HG03045 (cell line): ENCODE measurements around the gene ZEB2.
A peak's percentile ranks its signal among the peaks of the same experiment; 100 is the strongest.

Source experiments
- ATAC-seq: cut with Tn5 transposase; IDR thresholded peaks from one replicate; pipeline ENCODE4 v1.9.1; 2021; ENCODE audit warnings: mild to moderate bottlenecking, moderate library complexity; ENCODE audit not compliant: unreplicated experiment

ZEB2 gene

DNA sequence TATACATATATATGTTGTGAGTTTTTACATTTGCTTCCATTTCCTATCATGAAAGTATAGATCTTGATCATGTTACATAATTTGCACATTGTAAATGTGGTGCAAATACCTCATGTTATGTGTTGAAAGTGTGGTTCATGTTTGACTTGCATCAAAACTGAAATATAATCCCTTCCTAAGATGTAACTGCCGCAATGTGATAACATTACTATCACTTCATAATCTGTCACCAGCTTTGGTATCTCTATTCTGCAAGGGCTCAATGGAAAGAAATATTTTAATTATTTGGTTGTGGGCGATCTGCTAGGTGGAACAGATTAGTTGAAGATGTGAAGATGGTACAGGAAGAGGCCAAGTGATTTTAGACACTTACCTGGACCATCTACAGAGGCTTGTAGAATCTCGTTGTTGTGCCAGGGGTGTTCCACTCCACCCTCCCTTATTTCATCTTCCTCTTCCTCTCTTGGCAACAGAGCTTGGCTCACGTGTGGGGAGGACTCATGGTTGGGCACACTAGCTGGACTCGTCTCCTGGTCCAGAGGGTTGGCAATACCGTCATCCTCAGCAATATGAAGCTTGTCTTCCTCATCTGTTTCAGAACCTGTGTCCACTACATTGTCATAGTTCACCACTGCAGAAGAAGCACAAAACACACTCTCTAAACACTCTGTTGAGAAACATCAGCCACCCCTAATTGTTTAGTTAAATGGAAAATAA lies 90.4 kb downstream of the ZEB2 start:
- ATAC-seq: no peak

DNA sequence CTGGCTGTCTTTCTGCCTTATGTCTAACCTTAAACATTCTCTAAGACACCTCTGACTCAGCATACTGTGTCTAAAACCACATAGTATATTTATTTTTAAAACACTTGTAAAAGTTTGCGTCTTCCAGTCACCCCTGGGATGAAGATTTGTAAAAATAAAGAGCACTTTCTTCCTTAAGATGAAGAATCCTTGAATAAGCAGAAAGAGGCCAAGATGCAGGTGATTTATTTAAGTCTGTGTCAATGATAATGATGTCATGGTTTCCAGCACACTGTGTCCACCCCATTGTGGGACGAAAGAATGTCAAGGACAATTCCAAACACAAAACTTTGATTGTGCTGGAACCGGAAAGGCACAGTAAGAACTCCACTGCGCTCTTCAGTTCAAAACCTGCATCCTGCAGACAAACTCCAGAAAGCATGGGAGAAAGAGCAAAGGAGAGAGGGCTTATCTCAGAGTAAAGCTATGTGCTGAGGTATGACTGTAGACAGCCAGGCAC lies 92.9 kb downstream of the ZEB2 start:
- no peak for ATAC-seq

- ATAC-seq: no peak
Observed at GRCh38 chr2:144426355-144426754, 93.6 kb downstream of the ZEB2 start.

GRCh38 chr2:144424559-144425240 lies 95.2 kb downstream of the ZEB2 start:
- ATAC-seq: no peak

DNA sequence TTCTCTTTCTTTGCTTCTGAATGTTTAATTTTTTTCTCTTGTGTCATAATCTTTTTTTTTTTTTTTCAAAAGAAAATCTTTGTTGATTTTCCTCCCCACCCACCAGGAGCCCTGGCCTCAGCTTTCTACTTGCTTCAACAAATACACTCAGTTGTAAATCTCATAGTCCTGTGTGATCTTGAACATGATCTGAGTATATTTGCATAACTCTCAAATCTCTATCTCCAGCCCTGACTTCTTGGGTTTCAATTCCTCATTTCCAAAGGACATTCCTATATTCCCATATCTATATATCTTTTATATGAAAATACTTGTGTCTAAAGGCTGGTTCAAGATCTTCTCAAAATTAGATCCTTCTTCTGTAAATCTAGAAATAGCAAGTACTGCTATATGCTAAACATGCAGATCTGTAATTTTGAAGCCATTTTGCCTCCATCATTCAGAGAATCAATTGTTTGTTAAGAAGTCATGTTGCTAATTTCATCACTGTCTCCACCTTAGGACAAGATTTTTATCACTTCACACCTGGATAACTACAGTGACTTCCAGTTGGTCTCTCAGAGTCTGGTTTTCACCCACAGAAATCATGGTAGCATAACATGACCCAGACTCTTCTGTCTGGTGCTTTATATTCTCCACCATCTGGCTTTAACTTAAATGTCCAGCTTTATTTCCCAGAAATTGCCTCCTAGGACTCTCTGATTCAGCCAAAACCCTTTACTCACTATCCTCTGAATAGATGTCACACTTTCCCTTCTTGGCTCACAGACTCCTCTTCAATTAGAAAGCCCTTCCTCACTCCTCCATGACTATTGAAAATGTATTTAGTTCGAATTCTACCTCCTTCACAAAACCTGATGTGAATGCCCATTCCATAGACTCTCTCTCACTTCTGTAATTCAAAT lies 98.1 kb downstream of the ZEB2 start:
- no peak for ATAC-seq

GRCh38 chr2:144419218-144419617 lies 100.7 kb downstream of the ZEB2 start:
- ATAC-seq: no peak

GRCh38 chr2:144415386-144415785 lies 104.5 kb downstream of the ZEB2 start:
- ATAC-seq: no peak

- peak; percentile 92 for ATAC-seq
Observed at GRCh38 chr2:144414324-144414845, 105.5 kb downstream of the ZEB2 start.

GRCh38 chr2:144412709-144413108 lies 107.2 kb downstream of the ZEB2 start:
- no peak for ATAC-seq

- no peak for ATAC-seq
Observed at GRCh38 chr2:144411473-144411872, 108.4 kb downstream of the ZEB2 start.

DNA sequence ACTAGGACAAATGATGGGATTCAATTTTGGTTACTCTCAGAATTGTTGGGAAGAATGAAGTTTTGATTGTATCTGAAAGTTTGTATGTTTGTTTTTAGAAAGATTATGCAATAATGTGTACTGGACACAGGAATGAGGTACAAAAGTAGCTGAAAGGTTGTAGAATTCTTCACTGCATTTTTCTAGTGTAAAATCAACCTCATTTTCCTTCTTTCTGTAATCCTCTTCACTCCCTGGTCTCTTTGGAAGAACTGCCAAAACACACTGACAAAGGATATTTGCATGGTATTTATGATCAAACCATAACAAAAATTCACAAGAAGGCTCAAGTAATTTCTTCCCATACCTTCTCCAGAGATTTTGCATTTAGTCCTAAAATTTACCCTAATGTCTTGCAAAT lies 110.7 kb downstream of the ZEB2 start:
- no peak for ATAC-seq

DNA sequence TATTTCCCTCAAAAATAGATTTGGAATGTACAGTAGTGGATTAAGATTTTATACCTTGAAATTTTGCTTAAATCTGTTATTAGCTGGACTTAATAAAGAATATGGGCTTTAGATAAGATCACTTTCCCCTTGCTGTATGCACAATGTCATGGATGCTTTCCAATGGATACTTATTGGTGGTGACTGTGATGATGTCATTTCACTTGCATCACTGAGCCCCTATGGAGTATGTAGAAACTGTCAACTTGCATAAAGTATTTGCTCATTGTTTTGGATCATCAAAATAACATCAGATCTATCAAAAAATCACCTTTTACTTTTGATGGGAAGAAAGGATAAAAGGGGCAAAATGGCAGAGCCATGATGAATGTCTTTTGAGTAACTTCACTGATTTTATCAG lies 112.7 kb downstream of the ZEB2 start:
- no peak for ATAC-seq

GRCh38 chr2:144405982-144406788 lies 113.7 kb downstream of the ZEB2 start:
- no peak for ATAC-seq

DNA sequence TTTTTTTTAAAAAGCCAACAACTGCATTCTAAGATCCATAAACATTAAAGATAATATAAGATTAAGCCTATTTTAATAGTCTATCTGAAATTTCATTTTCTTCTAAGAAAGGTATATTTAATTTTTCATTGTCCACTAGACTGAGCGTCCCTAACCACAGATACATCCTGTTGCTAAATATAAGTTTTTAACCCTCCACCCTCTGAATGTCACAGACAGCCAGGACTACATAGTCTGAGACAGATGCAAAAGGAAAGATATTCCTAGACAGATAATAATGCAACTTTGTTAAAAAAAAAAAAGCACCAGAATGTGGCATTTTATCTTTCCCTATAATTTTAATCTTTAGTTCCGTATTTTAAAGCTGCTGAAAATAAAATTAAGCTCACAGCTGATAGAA lies 114.6 kb downstream of the ZEB2 start:
- no peak for ATAC-seq

- ATAC-seq: no peak
Observed at GRCh38 chr2:144404586-144405314, 115.2 kb downstream of the ZEB2 start.

- ATAC-seq: no peak
Observed at GRCh38 chr2:144403933-144404332, 116.0 kb downstream of the ZEB2 start.

DNA sequence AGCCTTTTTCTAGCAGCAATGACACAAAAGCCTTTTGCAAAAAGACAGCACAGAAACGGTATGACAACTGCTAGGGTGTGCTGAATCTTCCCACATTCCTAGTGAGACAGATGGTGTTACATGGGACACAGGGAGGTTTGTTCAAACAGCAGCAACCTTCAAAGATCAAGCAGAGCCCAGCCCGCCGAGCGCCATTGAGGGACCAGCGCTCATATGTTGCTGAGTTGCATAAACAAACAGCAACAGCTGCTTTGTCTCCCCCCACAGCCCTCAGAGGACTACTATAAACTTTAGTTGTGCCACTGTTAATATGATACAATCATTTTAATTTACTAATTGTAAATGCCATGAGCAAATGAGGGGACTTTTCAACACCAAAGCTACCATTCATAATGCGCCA lies 117.7 kb downstream of the ZEB2 start:
- no peak for ATAC-seq

- no peak for ATAC-seq
Observed at GRCh38 chr2:144401036-144401435, 118.9 kb downstream of the ZEB2 start.

DNA sequence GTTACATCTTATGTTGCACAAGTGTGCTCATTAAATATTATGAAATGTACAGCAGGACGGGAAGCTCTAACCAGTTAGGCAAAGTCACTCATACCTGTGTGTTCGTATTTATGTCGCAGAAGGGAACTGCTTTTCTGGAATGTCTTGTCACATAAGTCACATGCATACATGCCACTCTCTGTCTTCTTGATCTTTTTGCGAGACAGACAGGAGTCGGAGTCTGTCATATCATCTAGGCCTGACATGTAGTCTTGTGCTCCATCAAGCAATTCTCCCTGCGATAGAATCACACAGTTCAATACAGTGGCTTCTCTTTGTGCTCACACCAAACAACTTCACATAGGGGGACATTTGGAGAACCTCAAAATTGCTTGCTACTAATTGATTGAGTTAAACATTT lies 123.6 kb downstream of the ZEB2 start:
- no peak for ATAC-seq
